AG04449 (cell line): ENCODE results near the gene KCNIP1.

Experiments
- CTCF ChIA-PET: fragments of 350-600 bp; formaldehyde crosslinking; extraction: SDS; loops from one replicate; lab custom pipeline; 2021; ENCODE audit warnings: antibody characterized with exemption; lab: Yijun Ruan, JAX
- POLR2A ChIA-PET: fragments of 400-600, 350-600 bp; formaldehyde crosslinking; extraction: SDS; loops from one replicate; lab custom pipeline; 2020; ENCODE audit warnings: antibody characterized with exemption, inconsistent platforms; lab: Yijun Ruan, JAX
- DNase-seq: peaks from one replicate; pipeline ENCODE4 v3.0.0-alpha.2; 2010; ENCODE audit warnings: low read depth, low spot score
- H3K4me3 ChIP-seq: 2 replicates; pipeline ENCODE4 v1.5.1; 2011; ENCODE audit warnings: low read depth, mild to moderate bottlenecking, control low read depth, low read length
- TF ChIP-seq, protein P1 (sequence below): IDR thresholded peaks from one replicate; pipeline ENCODE4 v1.5.1; 2011; ENCODE audit warnings: mild to moderate bottlenecking, moderate library complexity, low read length, control low read depth, inconsistent platforms; ENCODE audit not compliant: insufficient read depth; ENCODE audit errors: missing control alignments

Gene KCNIP1

DNA sequence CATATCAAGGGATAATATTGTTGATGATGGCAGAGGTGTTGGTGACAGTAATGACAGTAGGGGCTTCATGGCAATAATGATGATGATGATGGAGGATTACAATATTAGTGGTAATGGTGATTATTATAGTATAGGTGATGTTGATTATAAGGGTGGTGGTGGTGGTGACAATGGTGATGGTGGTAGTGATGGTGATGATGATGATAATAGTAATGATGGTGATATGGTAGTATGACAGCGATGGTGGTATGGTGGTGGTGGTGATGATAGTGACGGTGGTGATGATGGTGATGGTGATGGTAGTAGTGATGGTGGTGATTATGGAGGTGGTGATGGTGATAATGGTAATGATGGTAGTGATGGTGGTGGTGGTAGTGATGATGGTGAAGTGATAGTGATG lies 13.6 kb downstream of the KCNIP1 start:
- no peak for DNase-seq
- CTCF ChIA-PET, result no interaction called here
- TF ChIP-seq, protein P1, sequence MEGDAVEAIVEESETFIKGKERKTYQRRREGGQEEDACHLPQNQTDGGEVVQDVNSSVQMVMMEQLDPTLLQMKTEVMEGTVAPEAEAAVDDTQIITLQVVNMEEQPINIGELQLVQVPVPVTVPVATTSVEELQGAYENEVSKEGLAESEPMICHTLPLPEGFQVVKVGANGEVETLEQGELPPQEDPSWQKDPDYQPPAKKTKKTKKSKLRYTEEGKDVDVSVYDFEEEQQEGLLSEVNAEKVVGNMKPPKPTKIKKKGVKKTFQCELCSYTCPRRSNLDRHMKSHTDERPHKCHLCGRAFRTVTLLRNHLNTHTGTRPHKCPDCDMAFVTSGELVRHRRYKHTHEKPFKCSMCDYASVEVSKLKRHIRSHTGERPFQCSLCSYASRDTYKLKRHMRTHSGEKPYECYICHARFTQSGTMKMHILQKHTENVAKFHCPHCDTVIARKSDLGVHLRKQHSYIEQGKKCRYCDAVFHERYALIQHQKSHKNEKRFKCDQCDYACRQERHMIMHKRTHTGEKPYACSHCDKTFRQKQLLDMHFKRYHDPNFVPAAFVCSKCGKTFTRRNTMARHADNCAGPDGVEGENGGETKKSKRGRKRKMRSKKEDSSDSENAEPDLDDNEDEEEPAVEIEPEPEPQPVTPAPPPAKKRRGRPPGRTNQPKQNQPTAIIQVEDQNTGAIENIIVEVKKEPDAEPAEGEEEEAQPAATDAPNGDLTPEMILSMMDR, result no peak
- POLR2A ChIA-PET, result no interaction called here
- no peak overlapping the region for H3K4me3 ChIP-seq

DNA sequence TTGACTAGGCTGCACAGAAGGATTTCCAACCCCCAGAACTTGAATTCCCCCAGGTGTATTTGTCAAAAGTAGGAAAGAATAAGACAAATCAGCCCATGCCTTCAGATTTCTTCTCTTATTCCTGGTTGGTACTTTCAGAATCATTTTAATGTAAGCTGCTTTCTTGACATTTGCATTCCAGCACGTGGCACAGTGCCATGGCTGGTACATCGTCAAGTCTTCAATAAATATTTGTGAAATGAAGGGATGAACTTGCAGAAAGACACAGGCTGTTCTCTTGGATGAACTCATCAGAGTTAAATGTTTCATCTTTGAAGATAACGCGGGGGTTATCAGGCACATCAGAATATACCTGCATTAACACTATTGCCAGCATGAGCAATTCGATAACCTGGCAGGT lies 14.5 kb downstream of the KCNIP1 start:
- ChIA-PET CTCF (no interaction called here), POLR2A (no interaction called here)
- TF ChIP-seq, protein P1, result no peak

DNA sequence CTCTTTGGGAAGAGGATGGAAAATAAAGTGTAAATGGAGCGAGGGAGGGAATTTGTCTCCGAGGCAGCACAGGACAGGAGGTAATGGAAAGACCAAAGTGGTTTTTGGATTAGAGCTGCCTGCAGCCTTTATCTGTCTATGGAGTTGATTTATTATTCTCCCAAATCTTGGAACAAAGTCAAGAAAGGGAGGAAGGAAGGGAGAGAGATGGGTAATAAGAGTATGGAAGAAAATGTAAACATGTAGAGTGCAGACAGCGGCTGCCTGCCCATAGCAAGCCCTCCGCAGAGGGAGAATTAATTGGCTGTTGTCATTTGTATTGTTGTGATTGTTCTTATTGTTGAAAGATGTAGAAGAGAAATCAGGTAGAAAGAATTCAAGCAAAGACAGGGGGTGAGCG lies 15.7 kb downstream of the KCNIP1 start:
- no peak overlapping the region for H3K4me3 ChIP-seq
- no peak for DNase-seq
- POLR2A ChIA-PET, result no interaction called here
- TF ChIP-seq, protein P1, result no peak
- CTCF ChIA-PET, result interaction anchor here (1.0 kb wide), 1 partner anchor 13 kb away, joined by 3 read pairs; no protein-coding TSS in a partner anchor

More for the DNA sequence above, 14.5 kb downstream of the KCNIP1 start:
- no peak for DNase-seq
- H3K4me3 ChIP-seq, result no peak overlapping the region

- CTCF ChIA-PET, result no interaction called here
- H3K4me3 ChIP-seq, result no peak overlapping the region
- POLR2A ChIA-PET, result no interaction called here
- no peak for DNase-seq
- TF ChIP-seq, protein P1, result no peak
These were observed 16.6 kb downstream of the KCNIP1 start for GRCh38 chr5:170520372-170520771.

DNA sequence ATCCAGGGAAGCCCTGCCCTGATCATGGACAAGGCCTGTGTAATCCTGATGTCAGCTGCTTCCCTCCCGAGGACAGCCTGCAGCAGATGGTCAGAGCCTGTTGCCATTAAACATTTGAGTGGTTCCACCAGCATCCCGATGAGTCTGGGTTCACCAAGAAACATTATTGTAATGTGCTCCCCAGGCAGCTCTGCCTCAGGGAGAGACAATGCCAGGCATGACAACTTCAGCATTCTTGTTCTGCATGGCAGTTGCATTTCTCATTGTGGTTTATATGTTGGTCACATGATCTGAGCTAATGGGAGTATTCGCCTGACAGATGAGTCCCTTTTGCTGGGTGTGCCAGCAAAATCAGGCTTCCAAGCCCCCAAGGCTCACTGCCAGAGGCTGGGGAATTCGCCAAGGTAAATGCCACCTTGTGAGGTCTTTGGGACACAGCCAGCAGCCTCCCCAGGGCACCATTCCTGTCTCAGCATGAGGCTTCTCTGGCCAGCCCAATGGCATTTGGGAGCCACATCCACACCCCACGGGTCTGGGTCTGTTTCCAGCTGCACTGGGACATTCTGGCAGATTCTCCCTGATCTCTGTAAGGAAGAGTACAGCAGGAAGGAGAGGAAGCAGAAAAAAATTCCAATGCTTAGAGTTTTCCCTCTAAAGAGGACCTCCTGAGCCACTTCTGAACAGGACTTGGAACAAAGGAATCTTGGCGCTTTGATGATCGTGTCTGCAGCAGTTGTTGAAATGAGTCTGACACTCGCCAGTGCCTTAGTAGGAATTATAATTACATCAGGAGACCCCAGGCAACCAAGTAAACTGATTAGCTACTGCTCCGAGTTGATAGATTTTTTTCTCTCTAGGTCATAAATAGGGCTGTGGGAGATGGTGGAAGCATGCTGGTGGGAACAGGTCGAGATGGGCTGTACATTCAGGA lies 18.7 kb downstream of the KCNIP1 start:
- DNase-seq, result peak; percentile 40
- CTCF ChIA-PET, result interaction anchor here (0.9 to 1.2 kb wide), 2 partner anchors 88 to 109 kb away, joined by 3 read pairs; no protein-coding TSS in a partner anchor
- no peak overlapping the region for H3K4me3 ChIP-seq
- POLR2A ChIA-PET, result no interaction called here
- TF ChIP-seq, protein P1, result no peak

- POLR2A ChIA-PET, result interaction anchor here (0.6 kb wide), 1 partner anchor 939 kb away, joined by 4 read pairs; no protein-coding TSS in a partner anchor
- CTCF ChIA-PET, result interaction anchor here (0.9 to 1.2 kb wide), 2 partner anchors 88 to 108 kb away, joined by 3 read pairs; no protein-coding TSS in a partner anchor
- no peak for DNase-seq
- no peak overlapping the region for H3K4me3 ChIP-seq
- TF ChIP-seq, protein P1, result no peak
These were observed 19.3 kb downstream of the KCNIP1 start for GRCh38 chr5:170523142-170523551.
